ENCODE data around the gene DHRS4L2. TPM values are rescaled to one million over a fixed set of nuclear protein-coding genes. Genes with fewer than 3 reads are reported as not detected.

Gene DHRS4L2
- total and polyA plus RNA-seq, 10 of the 15 experiments (the other 5 are each of a cell fraction or from before 2014, with no cell fraction given): 2.8 to 49.3 (median 21.8) TPM

DNA sequence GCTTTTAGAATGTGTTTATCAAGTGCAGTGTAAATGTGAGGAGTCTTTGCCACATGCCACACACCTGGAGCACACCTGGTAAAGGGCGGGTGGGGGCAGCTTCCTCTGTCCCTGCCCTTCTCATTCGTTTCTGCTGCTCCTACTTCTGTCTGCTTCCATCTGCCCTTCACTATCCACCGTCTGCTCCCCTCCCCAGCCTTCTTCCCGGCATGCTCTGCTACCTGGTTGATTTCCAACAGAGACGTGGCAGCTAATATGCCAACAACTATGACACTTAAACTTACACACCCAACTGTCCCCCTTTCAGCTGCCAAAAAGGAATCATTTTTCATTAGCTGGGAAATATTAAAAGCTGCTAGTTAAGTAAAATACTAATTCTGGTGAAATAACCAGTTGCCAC, 54.0 kb downstream of the DHRS4L2 start:
- FAIRE-seq: no peak
- in situ Hi-C loops (cut with MboI): no loop called here
- no peak for ATAC-seq
- ChIA-PET POLR2A (interaction anchor here (0.7 kb wide), 1 partner anchor 94 kb away, joined by 4 read pairs; no protein-coding TSS in a partner anchor), SMC1A (ENCODE audit: uncharacterized antibody, unreplicated experiment) (interaction anchor here (1.3 to 1.7 kb wide), 2 partner anchors 47 to 66 kb away, joined by 3 to 5 read pairs; no protein-coding TSS in a partner anchor), RAD21 (ENCODE audit: unreplicated experiment) (interaction anchor here (0.6 to 1.6 kb wide), 2 partner anchors 9 to 1032 kb away, joined by 4 to 6 read pairs; partner anchors contain the start of gene CARMIL3), CTCF (interaction anchor here (0.7 to 2.5 kb wide), 4 partner anchors 15 to 435 kb away, joined by 3 to 8 read pairs (median 4); no protein-coding TSS in a partner anchor)
- H3K9ac ChIP-seq (ENCODE audit: control insufficient read depth, insufficient read depth, low read length): no peak overlapping the region
- H3K36me3 ChIP-seq (ENCODE audit: control insufficient read depth in 2 of 2, insufficient read depth in 2 of 2, low read length in 1 of 2): no peaks in the 10 kb centered on the region
- no peak overlapping the region for H2AFZ ChIP-seq (ENCODE audit: control insufficient read depth, low read depth, low read length)
- DNase-seq (ENCODE audit: low read depth, low spot score): no peak
- no peaks in the 10 kb centered on the region for H3K79me2 ChIP-seq (ENCODE audit: control insufficient read depth, insufficient read depth, low read length)
- H3K4me3 ChIP-seq: no peak overlapping the region
- no peak overlapping the region for H3K27ac ChIP-seq (ENCODE audit: control insufficient read depth, insufficient read depth)
- 26% methylated on average over 5 of the region's 5 CpGs for WGBS (ENCODE audit: insufficient coverage, insufficient replicate concordance, low lambda C conversion rate, missing lambda C conversion rate)
- no peaks in the 10 kb centered on the region for H4K20me1 ChIP-seq (ENCODE audit: control insufficient read depth, insufficient read depth)
- no peak overlapping the region for H3K4me2 ChIP-seq (ENCODE audit: control insufficient read depth, insufficient read depth)
- H3K9me3 ChIP-seq (replicated peaks; ENCODE audit: control insufficient read depth, insufficient read depth, low read length): no peaks in the 10 kb centered on the region
- TF ChIP-seq RAD51 (IDR thresholded peaks at IDR 0.05): no peak
- TF ChIP-seq SMC3 (IDR thresholded peaks at IDR 0.05; ENCODE audit: borderline replicate concordance, low read length): no peak
- no peak for TF ChIP-seq RCOR1 (conservative IDR thresholded peaks at IDR 0.05; ENCODE audit: low read depth, low read length)
- TF ChIP-seq ZNF274 (IDR thresholded peaks at IDR 0.05; ENCODE audit: insufficient read depth, insufficient read length): no peak
- no peak for TF ChIP-seq MYB (IDR thresholded peaks at IDR 0.05; ENCODE audit: borderline replicate concordance, low read depth, low read length)
- no peak for TF ChIP-seq FOXM1 (IDR thresholded peaks at IDR 0.05; ENCODE audit: low read depth, low read length)
- TF ChIP-seq BCL11A (IDR thresholded peaks at IDR 0.05; ENCODE audit: low read depth, low read length): no peak
- TF ChIP-seq POLR2AphosphoS5 (IDR thresholded peaks at IDR 0.05; ENCODE audit: low read length): no peak
- TF ChIP-seq HCFC1 (IDR thresholded peaks at IDR 0.05; ENCODE audit: low read length): no peak
- TF ChIP-seq, protein P1, sequence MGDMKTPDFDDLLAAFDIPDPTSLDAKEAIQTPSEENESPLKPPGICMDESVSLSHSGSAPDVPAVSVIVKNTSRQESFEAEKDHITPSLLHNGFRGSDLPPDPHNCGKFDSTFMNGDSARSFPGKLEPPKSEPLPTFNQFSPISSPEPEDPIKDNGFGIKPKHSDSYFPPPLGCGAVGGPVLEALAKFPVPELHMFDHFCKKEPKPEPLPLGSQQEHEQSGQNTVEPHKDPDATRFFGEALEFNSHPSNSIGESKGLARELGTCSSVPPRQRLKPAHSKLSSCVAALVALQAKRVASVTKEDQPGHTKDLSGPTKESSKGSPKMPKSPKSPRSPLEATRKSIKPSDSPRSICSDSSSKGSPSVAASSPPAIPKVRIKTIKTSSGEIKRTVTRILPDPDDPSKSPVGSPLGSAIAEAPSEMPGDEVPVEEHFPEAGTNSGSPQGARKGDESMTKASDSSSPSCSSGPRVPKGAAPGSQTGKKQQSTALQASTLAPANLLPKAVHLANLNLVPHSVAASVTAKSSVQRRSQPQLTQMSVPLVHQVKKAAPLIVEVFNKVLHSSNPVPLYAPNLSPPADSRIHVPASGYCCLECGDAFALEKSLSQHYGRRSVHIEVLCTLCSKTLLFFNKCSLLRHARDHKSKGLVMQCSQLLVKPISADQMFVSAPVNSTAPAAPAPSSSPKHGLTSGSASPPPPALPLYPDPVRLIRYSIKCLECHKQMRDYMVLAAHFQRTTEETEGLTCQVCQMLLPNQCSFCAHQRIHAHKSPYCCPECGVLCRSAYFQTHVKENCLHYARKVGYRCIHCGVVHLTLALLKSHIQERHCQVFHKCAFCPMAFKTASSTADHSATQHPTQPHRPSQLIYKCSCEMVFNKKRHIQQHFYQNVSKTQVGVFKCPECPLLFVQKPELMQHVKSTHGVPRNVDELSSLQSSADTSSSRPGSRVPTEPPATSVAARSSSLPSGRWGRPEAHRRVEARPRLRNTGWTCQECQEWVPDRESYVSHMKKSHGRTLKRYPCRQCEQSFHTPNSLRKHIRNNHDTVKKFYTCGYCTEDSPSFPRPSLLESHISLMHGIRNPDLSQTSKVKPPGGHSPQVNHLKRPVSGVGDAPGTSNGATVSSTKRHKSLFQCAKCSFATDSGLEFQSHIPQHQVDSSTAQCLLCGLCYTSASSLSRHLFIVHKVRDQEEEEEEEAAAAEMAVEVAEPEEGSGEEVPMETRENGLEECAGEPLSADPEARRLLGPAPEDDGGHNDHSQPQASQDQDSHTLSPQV (IDR thresholded peaks at IDR 0.05): no peak
- TF ChIP-seq, protein P2, sequence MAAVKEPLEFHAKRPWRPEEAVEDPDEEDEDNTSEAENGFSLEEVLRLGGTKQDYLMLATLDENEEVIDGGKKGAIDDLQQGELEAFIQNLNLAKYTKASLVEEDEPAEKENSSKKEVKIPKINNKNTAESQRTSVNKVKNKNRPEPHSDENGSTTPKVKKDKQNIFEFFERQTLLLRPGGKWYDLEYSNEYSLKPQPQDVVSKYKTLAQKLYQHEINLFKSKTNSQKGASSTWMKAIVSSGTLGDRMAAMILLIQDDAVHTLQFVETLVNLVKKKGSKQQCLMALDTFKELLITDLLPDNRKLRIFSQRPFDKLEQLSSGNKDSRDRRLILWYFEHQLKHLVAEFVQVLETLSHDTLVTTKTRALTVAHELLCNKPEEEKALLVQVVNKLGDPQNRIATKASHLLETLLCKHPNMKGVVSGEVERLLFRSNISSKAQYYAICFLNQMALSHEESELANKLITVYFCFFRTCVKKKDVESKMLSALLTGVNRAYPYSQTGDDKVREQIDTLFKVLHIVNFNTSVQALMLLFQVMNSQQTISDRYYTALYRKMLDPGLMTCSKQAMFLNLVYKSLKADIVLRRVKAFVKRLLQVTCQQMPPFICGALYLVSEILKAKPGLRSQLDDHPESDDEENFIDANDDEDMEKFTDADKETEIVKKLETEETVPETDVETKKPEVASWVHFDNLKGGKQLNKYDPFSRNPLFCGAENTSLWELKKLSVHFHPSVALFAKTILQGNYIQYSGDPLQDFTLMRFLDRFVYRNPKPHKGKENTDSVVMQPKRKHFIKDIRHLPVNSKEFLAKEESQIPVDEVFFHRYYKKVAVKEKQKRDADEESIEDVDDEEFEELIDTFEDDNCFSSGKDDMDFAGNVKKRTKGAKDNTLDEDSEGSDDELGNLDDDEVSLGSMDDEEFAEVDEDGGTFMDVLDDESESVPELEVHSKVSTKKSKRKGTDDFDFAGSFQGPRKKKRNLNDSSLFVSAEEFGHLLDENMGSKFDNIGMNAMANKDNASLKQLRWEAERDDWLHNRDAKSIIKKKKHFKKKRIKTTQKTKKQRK (IDR thresholded peaks at IDR 0.05; ENCODE audit: low read depth, low read length): no peak
- TF ChIP-seq HDGF (IDR thresholded peaks at IDR 0.05): no peak
- TF ChIP-seq NFIC (IDR thresholded peaks at IDR 0.05; ENCODE audit: low read depth, low read length): no peak
- H3K27me3 ChIP-seq (replicated peaks in 1 of 2; ENCODE audit: control insufficient read depth in 2 of 2, insufficient read depth in 2 of 2, low read length in 1 of 2): no peaks in the 10 kb centered on the region
- intact Hi-C loops (cut with micrococcal nuclease; ENCODE audit: unreplicated experiment): no loop called here
- no peaks in the 10 kb centered on the region for H3K4me1 ChIP-seq (ENCODE audit: control insufficient read depth, insufficient read depth, low read length)
- BruUV-seq (replicated peaks): no TSS peak
